GM21526 (cell line): Measurements from ENCODE around the gene OR52E6.

Experiments used
- ATAC-seq: cut with Tn5 transposase; IDR thresholded peaks from one replicate; pipeline ENCODE4 v1.9.1; 2021; ENCODE audit warnings: moderate library complexity; ENCODE audit not compliant: unreplicated experiment, low FRiP score

The OR52E6 gene

DNA sequence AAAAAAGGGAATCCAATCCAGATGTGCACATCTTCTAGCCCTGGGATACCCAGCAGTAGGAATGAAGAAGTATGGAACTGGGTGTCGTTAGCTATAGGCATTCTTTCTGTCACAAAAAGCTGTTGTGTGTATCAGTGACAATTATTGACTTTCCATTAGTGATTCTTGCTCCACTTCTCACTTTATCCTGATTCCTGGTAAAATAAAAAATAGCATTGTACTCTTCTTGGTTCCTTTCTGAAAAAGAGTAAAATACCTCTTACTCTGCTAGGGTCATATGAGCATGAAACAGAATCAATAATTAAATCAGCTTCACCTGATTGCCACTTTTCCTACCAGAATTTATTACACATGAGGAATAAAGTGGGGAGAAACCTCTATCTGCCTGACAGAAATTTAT, at the start of gene OR52E6:
OR52E6 (minus strand) TSS at position 101 of the 400 bp plus-strand sequence; CDS start at position 101, 0 bp downstream.
- no peak for ATAC-seq

DNA sequence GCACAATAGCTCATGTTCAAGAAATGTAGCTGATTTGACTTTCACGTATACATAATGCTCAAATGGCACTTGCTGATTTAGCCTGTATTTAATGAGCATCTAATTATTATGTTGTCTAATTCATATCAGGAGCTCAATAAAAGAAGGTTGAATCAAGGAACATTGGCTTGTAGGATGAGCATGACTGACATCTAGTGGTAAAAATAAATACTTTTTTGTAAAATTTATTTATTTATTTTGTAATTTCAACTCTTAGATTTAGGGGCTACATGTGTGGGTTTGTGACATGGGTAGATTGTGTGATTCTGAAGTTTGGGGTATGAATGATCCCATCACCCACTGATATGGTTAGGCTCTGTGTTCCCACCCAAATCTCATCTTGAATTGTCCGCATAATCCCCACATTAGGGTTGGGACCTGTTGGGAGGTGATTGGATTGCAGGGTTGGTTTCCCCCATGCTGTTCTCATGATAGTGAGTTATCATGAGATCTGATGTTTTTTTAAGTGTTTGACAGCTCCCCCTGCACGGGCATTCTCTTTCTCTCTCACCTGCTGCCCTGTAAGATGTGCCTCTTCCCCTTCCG, 49.6 kb upstream of the OR52E6 start:
- no peak for ATAC-seq

DNA sequence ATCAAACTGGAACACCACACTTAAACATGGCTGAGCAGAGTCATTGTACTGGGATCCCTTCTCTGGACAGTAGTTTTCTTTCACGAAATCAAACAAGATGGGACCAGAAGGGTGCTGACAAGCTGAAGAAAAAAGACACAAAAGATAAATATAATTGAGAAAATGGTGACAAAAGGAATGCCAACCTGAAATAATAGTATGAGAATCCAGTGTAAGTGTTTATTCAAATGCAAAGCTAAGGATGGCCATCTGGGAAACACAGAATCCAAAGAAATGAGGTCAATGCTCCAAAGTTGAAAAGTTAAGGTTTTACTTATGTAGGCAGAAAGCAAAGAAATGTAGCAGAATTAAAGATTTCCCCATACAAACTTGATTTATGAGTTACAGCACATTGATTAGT, 46.0 kb upstream of the OR52E6 start:
- ATAC-seq, result no peak

DNA sequence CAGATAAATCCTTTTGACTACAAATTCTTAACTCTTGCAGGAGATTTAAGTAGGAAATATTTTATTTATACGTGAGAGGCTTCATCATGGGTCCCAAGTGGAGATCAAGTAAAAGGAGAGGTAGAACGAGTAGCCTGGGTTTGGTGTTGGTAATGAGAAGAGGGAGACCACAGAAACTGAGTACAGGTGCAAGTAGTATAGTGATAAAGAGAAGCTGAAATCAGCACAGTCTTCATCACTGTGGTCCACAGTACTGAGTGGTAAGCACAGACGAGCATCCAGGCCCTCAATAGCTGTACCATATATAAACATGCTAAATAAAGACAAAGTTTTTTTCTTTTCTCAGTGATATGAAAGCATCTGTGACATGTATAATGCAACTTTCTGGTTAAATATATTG, 45.5 kb upstream of the OR52E6 start:
- no peak for ATAC-seq

DNA sequence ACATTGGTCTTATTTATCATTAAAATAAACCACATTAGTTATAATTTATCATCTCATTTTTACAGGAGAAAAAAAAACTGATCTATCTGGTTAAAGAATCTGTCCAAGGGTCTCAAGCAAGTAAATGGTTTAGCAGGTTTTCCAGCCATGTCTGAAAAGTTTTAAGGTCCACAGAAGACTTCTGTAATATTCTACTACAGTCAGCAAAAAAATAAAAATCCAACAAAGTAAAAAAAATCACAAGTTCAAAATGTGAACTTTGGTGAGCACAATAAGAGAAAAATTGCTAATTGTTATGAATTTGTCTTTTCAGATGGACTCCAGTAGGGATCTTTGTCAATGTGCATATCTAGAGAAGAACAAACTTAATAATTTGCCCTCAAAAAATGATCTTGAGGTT, 40.1 kb upstream of the OR52E6 start:
- ATAC-seq, result no peak

DNA sequence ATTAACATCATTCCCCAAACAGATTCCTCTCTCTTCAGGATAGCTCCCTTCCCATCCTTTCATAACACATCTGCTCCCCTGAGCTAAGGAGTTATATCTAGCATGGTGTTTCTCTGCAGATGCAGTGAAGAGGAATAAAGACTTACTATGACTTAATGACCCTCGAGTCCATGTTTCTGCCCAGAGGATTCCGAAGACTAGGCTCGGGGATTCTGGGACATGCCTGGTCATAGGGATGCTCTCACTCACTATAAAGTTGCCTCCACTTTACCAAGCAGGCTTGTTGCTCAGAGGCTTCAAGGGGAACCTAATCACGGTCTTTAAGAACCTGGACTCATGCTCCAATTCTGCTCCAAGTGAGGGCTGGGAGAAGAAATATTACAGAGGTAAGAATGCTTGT, 38.6 kb upstream of the OR52E6 start, which contains the start of gene OR52E4:
OR52E4 (plus strand) TSS at position 301 of the 400 bp plus-strand sequence. CDS start 3,664 bp downstream, outside the sequence.
- ATAC-seq, result no peak

DNA sequence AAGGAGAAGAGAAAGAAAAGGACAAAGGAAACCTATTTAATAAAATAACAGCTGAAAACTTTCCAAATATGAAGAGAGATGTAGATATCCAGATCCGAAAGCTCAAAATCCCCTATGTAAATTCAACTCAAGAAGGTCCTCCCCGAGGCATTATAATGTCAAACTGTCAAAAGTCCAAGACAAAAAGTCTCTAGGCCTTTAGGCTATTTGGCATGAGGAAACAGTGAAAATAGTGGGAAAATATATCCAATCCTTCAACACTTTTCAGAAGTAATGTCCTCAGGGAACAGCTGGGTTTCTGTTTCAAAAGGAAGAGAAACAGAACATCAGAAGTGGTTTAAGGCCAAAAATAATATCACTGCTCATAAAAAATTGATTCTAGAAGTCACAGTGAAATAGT, 36.9 kb upstream of the OR52E6 start:
- ATAC-seq, result no peak

DNA sequence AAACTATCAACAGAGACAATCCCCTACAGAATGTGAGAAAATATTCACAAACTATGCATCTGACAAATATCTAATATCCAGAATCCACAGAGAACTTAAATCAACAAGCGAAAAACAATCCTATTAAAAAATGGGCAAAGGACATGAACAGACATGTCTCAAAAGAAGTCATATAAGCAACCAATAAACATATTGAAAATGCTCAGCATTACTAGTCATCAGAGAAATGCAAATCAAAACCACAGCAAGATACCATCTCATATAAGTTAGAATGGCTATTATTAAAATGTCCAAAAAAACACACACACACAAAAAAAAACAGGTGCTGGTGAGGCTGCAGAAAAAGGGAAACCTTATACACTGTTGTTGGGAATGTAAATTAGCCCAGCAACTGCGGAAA, 24.1 kb upstream of the OR52E6 start:
- no peak for ATAC-seq

DNA sequence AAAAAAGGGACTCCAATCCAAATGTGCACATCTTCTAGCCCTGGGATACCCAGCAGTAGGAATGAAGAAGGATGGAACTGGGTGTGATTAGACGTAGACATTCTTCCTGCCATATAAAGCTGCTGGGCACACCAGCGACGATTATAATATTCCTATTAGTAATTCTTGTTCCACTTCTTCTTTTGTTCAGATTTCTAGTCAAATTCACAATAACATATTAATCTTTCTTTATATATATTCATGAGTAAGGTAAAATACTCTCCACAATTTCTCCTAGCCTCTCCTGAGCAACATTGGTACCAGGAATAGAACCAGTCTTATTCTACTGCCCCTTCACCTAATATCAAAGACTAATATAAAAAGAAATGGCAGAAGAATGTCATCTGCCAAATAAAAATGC, 15.9 kb upstream of the OR52E6 start, which contains the start of gene OR52E8:
OR52E8 (minus strand) TSS at position 101 of the 400 bp plus-strand sequence; CDS start at position 101, 0 bp downstream.
- ATAC-seq, result no peak

DNA sequence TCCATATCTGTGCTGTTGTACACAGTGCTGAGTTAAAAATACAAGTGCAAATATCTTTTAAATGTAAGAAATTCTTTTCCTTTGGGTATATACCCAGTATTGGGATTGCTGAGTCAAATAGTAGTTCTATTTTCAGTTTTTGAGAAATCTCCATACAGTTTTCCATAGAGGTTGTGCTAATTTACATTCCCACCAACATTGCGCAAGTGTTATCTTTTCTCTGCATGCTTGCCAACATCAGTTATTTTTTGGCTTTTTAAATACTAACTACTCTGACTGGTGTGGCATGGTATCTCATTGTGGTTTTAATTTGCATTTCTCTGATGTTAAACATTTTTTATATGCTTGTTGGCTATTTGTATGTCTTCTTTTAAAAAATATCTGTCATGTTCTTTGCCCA, 9.3 kb upstream of the OR52E6 start:
- no peak for ATAC-seq

DNA sequence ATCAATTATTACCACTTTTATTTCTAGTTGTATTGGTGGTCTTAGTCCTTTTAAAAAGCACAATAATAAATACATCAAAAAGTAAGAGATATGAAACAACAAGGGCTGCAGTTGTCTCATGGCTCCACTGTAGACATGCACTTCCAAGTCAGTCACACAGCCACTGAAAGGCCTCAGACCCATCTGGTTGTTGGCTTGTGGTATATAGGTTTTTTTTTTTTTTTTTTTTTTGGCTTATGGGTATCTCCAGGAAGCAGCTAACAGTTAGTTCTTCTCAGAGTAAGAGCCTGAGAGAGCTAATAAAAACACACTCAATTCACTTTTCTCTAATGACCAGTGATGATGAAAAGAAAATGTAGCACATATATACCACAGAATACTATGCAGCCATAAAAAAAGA, 6.0 kb upstream of the OR52E6 start:
- ATAC-seq, result no peak

DNA sequence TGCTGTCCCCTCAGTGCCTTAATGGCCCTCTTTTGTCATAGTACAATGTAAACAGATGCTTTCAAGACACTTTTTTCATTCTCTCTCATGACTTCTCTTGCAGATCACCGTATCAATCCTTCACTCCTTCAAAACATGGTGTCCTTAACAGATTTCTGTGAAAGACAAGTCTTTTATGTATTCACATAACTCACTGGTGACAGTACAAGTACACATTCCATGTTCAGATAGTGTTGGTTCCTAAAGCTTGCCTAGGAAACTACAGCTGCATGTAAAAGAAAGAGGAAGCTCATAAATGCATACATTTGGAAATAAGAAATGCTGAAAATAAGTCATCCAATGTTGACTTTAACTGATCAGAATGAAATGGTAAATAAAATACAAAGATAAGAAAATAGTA, 5.0 kb upstream of the OR52E6 start:
- ATAC-seq, result no peak

DNA sequence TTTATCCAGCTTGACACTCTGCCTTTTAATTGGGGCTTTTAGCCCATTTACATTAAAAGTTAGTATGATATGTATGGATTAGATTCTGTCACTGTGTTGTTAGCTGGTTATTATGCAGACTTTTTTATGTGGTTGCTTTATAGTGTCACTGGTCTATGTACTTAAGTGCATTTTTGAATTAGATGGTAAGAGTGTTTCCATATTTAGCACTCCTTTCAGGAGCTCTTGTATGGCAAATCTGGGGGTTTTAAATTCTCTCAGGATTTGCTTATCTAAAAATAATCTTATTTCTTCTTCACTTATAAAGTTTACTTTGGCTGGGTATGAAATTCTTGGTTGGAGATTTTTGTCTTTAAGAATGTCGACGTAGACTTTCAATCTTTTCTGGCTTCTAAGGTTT, 4.0 kb downstream of the OR52E6 start:
- ATAC-seq, result no peak

DNA sequence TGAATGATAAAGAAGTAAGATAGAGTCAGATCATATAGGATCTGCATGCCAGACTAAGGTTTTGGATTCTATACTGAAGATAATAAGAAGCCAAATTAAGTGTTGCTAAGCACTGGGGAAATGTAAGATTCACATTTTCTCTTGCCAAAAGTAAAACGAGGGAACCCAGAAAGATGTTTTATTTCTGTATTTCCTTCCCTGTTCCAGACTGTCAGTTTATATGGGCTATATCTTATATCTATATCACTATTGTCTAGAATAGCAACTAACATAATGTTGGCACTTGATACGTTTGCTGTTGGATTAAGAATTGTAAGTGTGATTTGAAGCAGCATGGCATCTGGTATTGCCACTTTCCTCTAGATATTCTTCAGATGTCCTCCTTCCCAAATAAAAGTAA, 8.3 kb downstream of the OR52E6 start:
- ATAC-seq, result no peak

DNA sequence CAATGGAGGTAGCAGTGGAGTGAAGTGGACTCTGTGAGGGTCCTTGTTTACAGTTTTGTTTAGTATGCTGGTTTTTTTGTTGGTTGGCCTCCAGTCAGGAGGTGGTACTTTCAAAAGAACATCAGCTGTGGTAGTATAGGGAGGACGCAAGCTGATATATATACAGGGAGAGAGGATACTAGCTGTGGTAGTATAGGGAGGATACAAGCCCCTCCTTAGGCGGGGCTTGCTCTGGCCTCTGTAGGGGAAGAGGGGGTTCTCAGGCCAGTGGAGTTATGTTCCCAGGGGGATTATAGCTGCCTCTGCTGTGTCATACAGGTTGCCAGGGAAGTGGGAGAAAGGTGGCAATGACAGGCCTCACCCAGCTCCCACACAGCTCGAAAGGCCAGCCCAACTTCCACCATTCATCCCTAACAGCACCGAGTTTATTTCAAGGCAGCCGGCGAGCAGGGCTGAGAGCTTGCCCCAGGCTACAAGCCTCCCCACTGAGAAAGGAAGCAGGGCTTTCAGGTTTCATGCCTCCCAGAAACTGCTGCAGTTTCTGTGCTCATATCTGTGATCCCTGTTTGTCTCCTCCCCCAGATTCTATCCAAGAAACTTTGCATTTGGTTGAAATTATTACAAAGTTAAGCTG, 10.4 kb downstream of the OR52E6 start:
- no peak for ATAC-seq

DNA sequence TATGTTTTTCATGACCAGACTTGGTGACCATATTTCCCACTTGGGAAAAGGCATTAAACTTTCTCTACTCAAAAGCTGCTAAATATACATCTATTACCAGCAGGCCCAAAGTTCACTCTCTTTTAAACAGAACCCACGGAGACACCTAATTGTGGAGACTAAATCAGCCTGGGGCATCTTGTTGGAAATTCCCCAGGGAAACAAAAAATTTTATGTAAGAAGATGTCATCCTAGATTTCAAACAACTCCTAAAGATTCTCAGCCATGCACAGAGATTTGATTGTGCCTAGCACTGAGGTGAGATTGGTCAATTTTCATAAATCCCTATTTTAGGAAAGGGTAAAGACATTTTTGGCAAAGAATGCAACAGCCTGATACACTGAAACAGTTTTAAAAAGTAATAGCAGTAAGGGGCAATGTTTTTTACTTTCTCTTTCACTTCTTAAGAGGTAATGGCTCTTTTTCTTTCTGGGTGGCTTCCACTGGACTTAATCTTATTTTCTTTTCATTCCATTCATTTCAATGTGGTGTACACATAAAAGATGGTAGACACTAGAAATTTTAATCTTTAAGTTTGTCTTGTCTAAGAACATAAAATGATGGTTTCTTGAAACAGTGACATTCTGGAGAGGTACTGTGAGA, 23.3 kb downstream of the OR52E6 start:
- peak; percentile 64 for ATAC-seq

DNA sequence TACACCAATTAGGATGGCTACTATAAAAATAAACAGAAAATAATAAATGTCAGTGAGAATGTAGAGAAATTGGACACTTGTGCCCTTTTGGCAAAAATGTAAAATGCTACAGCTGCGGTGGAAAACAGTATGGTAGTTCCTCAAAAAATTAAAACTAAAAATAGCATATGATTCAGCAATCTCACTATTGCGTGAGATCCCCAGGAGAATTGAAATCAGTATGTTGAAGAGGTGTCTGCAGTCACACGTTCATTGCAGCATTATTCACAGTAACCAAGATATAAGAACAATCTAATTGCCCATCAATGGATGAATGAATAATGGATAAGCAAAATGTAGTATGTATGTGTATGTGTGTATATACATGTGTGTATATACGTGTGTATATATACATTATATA, 26.2 kb downstream of the OR52E6 start:
- ATAC-seq, result no peak

DNA sequence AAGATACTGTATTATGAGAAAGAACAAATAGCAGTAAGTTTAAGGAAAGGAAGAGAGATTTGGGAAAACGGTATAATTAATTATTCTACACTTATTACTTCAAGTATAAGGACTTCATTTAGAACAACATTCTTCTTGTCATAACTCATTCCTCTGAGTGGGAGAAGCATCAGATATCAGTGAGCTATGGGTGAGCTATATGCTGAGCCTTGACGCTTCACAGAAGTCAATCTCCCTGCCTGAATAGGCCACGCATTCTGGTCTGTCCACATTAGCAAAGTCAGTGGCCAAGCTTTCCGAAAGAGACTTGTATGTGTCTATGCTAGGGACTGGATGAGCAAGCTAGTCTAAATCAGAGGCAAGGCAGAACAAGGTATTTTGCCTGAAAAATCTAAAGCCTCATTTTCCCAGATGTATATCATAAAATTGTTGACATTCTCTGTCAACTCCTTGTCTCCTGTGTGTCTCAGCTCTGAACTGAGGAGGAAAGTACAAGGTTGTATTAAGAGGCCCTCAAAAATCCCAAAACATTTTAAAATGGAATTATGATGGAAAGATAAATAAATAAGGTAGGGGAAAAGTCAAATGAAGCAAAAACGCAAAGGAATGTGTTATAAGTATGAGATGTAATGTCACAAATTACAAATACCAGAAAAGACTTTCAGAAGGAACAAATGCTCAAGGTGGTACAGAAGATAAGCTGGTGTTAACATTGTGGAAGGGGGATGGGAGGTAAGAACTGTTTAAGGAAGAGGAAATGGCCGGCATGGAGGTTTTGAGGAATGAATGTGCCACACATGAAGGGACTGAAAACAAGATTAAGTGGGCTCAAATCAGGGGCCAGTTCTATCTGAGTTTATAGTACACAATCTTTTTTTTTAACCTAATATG, 31.5 kb downstream of the OR52E6 start:
- no peak for ATAC-seq

DNA sequence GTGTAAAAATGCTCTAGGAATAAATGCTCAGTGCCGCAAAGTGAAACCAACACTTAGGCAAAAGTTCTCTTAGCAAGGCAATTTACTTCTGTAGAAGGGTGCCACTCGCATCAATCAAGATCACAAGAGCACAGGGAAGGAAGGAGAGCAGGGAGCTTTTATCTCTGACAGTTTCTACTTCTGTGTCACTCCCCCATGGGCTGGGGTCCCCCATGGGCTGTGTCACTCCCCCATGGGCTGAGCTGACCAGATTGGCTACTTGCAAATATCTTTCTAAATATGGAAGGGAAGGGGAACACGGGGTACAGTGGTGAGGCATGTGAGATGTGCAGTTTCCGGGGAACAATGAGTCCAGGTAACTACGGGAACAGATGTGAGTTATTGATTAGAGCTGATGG, 32.6 kb downstream of the OR52E6 start:
- ATAC-seq, result peak; percentile 24

DNA sequence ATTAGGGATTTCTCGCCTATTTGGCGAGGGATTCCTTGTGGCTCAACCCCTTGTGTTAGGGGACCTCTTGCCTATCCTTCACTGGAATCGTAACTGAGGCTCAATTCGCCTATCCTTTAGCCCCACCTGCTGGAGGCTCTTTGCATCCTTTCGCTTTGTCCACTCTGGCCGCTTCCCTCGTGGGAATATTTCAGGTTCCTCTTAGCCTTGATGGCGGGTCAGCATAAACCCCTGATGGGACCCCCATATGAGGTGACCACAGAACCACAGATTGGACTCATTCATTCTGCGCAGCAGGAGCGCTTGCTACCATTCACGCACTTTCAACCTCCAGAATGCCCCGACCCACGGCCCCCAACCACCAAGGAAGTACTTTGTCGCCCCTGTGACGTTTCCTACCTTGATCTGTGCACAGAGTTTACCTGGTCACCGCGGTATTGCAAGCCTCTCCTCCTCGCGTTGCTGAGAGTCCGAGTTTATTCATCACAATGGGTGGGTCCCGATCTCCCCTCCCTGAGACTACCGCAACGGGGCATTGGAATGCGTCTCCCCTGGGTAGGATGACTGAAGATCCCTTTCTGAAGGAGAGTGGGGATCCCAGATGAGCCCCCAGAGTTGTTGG, 33.1 kb downstream of the OR52E6 start, which contains the start of gene OR52N2:
OR52N2 (plus strand) TSS at position 425 of the 622 bp plus-strand sequence. CDS start 11,412 bp downstream, outside the sequence.
- ATAC-seq, result peak; percentile 95
